ENCODE data around the gene POU2F3.

GRCh38 chr11:120304526-120304925 is 64.6 kb downstream of the POU2F3 start:
- no peak for TF ChIP-seq POLR2A (IDR thresholded peaks at IDR 0.05)
- no peak for TF ChIP-seq CTCF (IDR thresholded peaks at IDR 0.05)
- TF ChIP-seq POLR2AphosphoS5 (IDR thresholded peaks at IDR 0.05): no peak
- no peak for TF ChIP-seq EP300 (IDR thresholded peaks at IDR 0.05)

Data from stomach (tissue), 4 donors.